GM23338 (cell line): ENCODE data around the gene PRAMEF20. TPM values are rescaled to one million over a fixed set of nuclear protein-coding genes. Genes with fewer than 3 reads are reported as not detected.

Experiments used
- ATAC-seq: fragments of 200-7000 bp; cut with Tn5 transposase; 3 replicates; pipeline ENCODE4 v1.9.1; 2020
- DNase-seq: peaks from one replicate; pipeline ENCODE4 v3.0.0-alpha.2; 2015; ENCODE audit warnings: low spot score
- H2AFZ ChIP-seq: fragments of 200-600 bp; sonication (generic); 2 replicates; pipeline ENCODE4 v1.8.0; 2016; ENCODE audit warnings: antibody characterized with exemption, mild to moderate bottlenecking, moderate library complexity
- H3F3A ChIP-seq: fragments of 200-600 bp; sonication (generic); replicated peaks from 2 replicates; pipeline ENCODE4 v1.8.0; 2017; ENCODE audit warnings: antibody characterized with exemption, mixed run types, low read depth
- H3K27ac ChIP-seq: fragments of 200-600 bp; sonication (generic); 2 replicates; pipeline ENCODE4 v1.6.1; 2016; ENCODE audit warnings: low read depth
- H3K27me3 ChIP-seq: fragments of 200-600 bp; sonication (generic); 2 replicates; pipeline ENCODE4 v1.8.0; 2016; ENCODE audit warnings: mild to moderate bottlenecking, mixed run types, moderate library complexity; ENCODE audit not compliant: insufficient read depth
- H3K36me3 ChIP-seq: fragments of 200-600 bp; sonication (generic); 2 replicates; pipeline ENCODE4 v1.8.0; 2016; ENCODE audit warnings: mild to moderate bottlenecking; ENCODE audit not compliant: insufficient read depth
- H3K4me1 ChIP-seq: fragments of 200-600 bp; sonication (generic); 2 replicates; pipeline ENCODE4 v1.8.0; 2016; ENCODE audit warnings: mild to moderate bottlenecking, moderate library complexity; ENCODE audit not compliant: insufficient read depth
- H3K4me2 ChIP-seq: fragments of 200-600 bp; sonication (generic); 2 replicates; pipeline ENCODE4 v1.7.1; 2017; ENCODE audit warnings: mixed run types
- H3K4me3 ChIP-seq: fragments of 200-600 bp; sonication (generic); 2 replicates; pipeline ENCODE4 v1.6.1; 2016; ENCODE audit warnings: mixed run types
- H3K79me2 ChIP-seq: fragments of 200-600 bp; sonication (generic); replicated peaks from 2 replicates; pipeline ENCODE4 v1.8.0; 2017; ENCODE audit warnings: mild to moderate bottlenecking; ENCODE audit not compliant: insufficient read depth
- H3K9me2 ChIP-seq: fragments of 200-600 bp; sonication (generic); 2 replicates; pipeline ENCODE4 v1.8.0; 2017; ENCODE audit not compliant: insufficient read depth
- H4K20me1 ChIP-seq: fragments of 200-600 bp; sonication (generic); replicated peaks from 2 replicates; pipeline ENCODE4 v1.8.0; 2017; ENCODE audit warnings: mild to moderate bottlenecking; ENCODE audit not compliant: insufficient read depth
- H3K27ac Mint-ChIP-seq: 2 replicates; pipeline ENCODE4 v1.8.0; 2020; ENCODE audit warnings: inconsistent platforms, mild to moderate bottlenecking, moderate library complexity, mixed read lengths
- H3K27me3 Mint-ChIP-seq: 3 replicates; pipeline ENCODE4 v1.8.0; 2022; ENCODE audit warnings: low read depth, mild to moderate bottlenecking, moderate library complexity, mixed read lengths, inconsistent platforms; ENCODE audit not compliant: insufficient read depth, poor library complexity
- H3K36me3 Mint-ChIP-seq: 3 replicates; pipeline ENCODE4 v1.8.0; 2021; ENCODE audit warnings: low read depth, mild to moderate bottlenecking, inconsistent platforms, moderate library complexity, mixed read lengths
- H3K4me1 Mint-ChIP-seq: 3 replicates; pipeline ENCODE4 v1.8.0; 2020; ENCODE audit warnings: mild to moderate bottlenecking, inconsistent platforms, mixed read lengths
- H3K4me3 Mint-ChIP-seq: 3 replicates; pipeline ENCODE4 v1.8.0; 2021; ENCODE audit warnings: moderate library complexity, mild to moderate bottlenecking, inconsistent platforms, mixed read lengths
- H3K9me3 Mint-ChIP-seq: 3 replicates; pipeline ENCODE4 v1.8.0; 2020; ENCODE audit warnings: moderate library complexity, mild to moderate bottlenecking, inconsistent platforms, mixed read lengths
- CREB1 ChIP-seq: fragments of 250-450 bp; sonication (Bioruptor Pico); IDR thresholded peaks from 2 replicates; pipeline ENCODE4 v1.5.0; 2020; ENCODE audit warnings: low read depth, mild to moderate bottlenecking, moderate library complexity
- EZH2 ChIP-seq: fragments of 200-600 bp; sonication (generic); IDR thresholded peaks from one replicate; pipeline ENCODE4 v1.8.0; 2017; ENCODE audit warnings: antibody characterized with exemption, mild to moderate bottlenecking, low read depth; ENCODE audit not compliant: unreplicated experiment
- EZH2phosphoT487 ChIP-seq: fragments of 200-600 bp; sonication (generic); IDR thresholded peaks from one replicate; pipeline ENCODE4 v1.8.1; 2018; ENCODE audit warnings: antibody characterized with exemption; ENCODE audit not compliant: unreplicated experiment
- JUNB ChIP-seq: IDR thresholded peaks from one replicate; pipeline ENCODE4 v1.6.1; 2016; ENCODE audit warnings: antibody characterized with exemption; ENCODE audit not compliant: unreplicated experiment
- NANOG ChIP-seq: IDR thresholded peaks from 2 replicates; pipeline ENCODE4 v1.6.1; 2016; ENCODE audit warnings: antibody characterized with exemption, borderline replicate concordance
- POLR2AphosphoS5 ChIP-seq: IDR thresholded peaks from 2 replicates; pipeline ENCODE4 v1.6.1; 2016; ENCODE audit warnings: antibody characterized with exemption, low read depth
- REST ChIP-seq: IDR thresholded peaks from one replicate; pipeline ENCODE4 v1.6.1; 2018; ENCODE audit warnings: antibody characterized with exemption; ENCODE audit not compliant: unreplicated experiment
- STAT1 ChIP-seq: IDR thresholded peaks from one replicate; pipeline ENCODE4 v1.6.1; 2016; ENCODE audit warnings: antibody characterized with exemption; ENCODE audit not compliant: unreplicated experiment
- ZNF114 ChIP-seq: fragments of 250-450 bp; sonication (Bioruptor Pico); IDR thresholded peaks from 2 replicates; pipeline ENCODE4 v1.5.0; 2020; ENCODE audit warnings: mild to moderate bottlenecking, moderate library complexity
- ZNF331 ChIP-seq: fragments of 250-450 bp; sonication (Bioruptor Pico); IDR thresholded peaks from 2 replicates; pipeline ENCODE4 v1.5.0; 2020; ENCODE audit warnings: low read depth, mild to moderate bottlenecking, moderate library complexity
- polyA plus RNA-seq: library from polyadenylated mRNA; unstranded; fragments of >200 nt; fragmentation: Nextera tagmentation; extraction: Ambion mirVana; gene quantifications from 2 replicates; pipeline ENCODE4 v1.2.1, GENCODE V29; 2016
- total RNA-seq: library from RNA; depleted of rRNA; stranded (reverse); fragments of >200 nt; shearing (Covaris generic); gene quantifications from 2 replicates; pipeline ENCODE4 v1.2.3, GENCODE V29; 2014
- TF ChIP-seq, protein P1 (sequence below), 2 experiments: fragments of 200-600 bp in 1 of 2; sonication (generic) in 1 of 2; conservative IDR thresholded peaks; 2 replicates each; pipeline versions ENCODE4 v1.5.1 to v1.6.1; 2016 to 2017; ENCODE audit warnings: antibody characterized with exemption in 2 of 2, low read depth in 2 of 2, mild to moderate bottlenecking in 2 of 2, moderate library complexity in 1 of 2

PRAMEF20 gene
- total and polyA plus RNA-seq, 2 experiments from 2014 or later = not detected

- TF ChIP-seq EZH2 = no peak
- TF ChIP-seq STAT1 = no peak
- no peak for TF ChIP-seq CREB1
- TF ChIP-seq REST = no peak
- TF ChIP-seq NANOG = no peak
- TF ChIP-seq, protein P1, sequence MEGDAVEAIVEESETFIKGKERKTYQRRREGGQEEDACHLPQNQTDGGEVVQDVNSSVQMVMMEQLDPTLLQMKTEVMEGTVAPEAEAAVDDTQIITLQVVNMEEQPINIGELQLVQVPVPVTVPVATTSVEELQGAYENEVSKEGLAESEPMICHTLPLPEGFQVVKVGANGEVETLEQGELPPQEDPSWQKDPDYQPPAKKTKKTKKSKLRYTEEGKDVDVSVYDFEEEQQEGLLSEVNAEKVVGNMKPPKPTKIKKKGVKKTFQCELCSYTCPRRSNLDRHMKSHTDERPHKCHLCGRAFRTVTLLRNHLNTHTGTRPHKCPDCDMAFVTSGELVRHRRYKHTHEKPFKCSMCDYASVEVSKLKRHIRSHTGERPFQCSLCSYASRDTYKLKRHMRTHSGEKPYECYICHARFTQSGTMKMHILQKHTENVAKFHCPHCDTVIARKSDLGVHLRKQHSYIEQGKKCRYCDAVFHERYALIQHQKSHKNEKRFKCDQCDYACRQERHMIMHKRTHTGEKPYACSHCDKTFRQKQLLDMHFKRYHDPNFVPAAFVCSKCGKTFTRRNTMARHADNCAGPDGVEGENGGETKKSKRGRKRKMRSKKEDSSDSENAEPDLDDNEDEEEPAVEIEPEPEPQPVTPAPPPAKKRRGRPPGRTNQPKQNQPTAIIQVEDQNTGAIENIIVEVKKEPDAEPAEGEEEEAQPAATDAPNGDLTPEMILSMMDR (conservative IDR thresholded peaks at IDR 0.05; ENCODE audit: low read depth in 2 of 2) = no peak
- TF ChIP-seq POLR2AphosphoS5 = no peak
- no peak for TF ChIP-seq JUNB
Observed at GRCh38 chr1:13450204-13450603, 40.0 kb downstream of the PRAMEF20 start (continued).

- H3K9me2 ChIP-seq = no peaks in the 10 kb centered on the region
- no peaks in the 10 kb centered on the region for H3K27me3 ChIP-seq
- H2AFZ ChIP-seq = no peak overlapping the region
- Mint-ChIP-seq H3K9me3 (peaks cover 82% of the 10 kb centered on the region), H3K4me3 (no peak overlapping the region), H3K4me1 (no peaks in the 10 kb centered on the region), H3K27ac (no peak overlapping the region), H3K27me3 (peaks cover 4% of the 10 kb centered on the region), H3K36me3 (peaks cover 19% of the 10 kb centered on the region; the same call in 1 of the 3 replicates)
- DNase-seq (no peak), ATAC-seq (no peak)
- no peaks in the 10 kb centered on the region for H3K36me3 ChIP-seq
- no peaks in the 10 kb centered on the region for H3F3A ChIP-seq
- no peak overlapping the region for H3K4me3 ChIP-seq
- no peak overlapping the region for H3K27ac ChIP-seq
- no peaks in the 10 kb centered on the region for H3K4me1 ChIP-seq
- H3K4me2 ChIP-seq = no peak overlapping the region
- no peaks in the 10 kb centered on the region for H4K20me1 ChIP-seq
- no peaks in the 10 kb centered on the region for H3K79me2 ChIP-seq
- TF ChIP-seq NANOG = no peak
- TF ChIP-seq ZNF331 (CRISPR knock-in tag) = no peak
- TF ChIP-seq JUNB = no peak
- TF ChIP-seq REST = no peak
- TF ChIP-seq, protein P1 (conservative IDR thresholded peaks at IDR 0.05; ENCODE audit: low read depth in 2 of 2) = no peak
- no peak for TF ChIP-seq EZH2
- TF ChIP-seq POLR2AphosphoS5 = no peak
- TF ChIP-seq STAT1 = no peak
- no peak for TF ChIP-seq EZH2phosphoT487
- TF ChIP-seq ZNF114 = no peak
Observed at GRCh38 chr1:13451399-13451965, 41.2 kb downstream of the PRAMEF20 start.
